ENCODE results near the gene KMO. TPM values are rescaled to one million over a fixed set of nuclear protein-coding genes. Genes with fewer than 3 reads are reported as not detected.

KMO gene
- total and polyA plus RNA-seq, 2 of the 4 experiments (the other 2 are of a cell fraction): not detected

GRCh38 chr1:241593186-241593585 is 61.0 kb downstream of the KMO start:
- TF ChIP-seq USF2 (IDR thresholded peaks at IDR 0.05; ENCODE audit: low read depth, low read length) (no peak), NFE2L2 (IDR thresholded peaks at IDR 0.05; ENCODE audit: low read depth, low read length) (peak; percentile 34; the same call in 1 of the 2 replicates)
- Histone ChIP-seq H3K36me3 (ENCODE audit: control insufficient read depth, insufficient read depth, low read length) (peaks cover 3% of the 10 kb centered on the region), H4K91ac (ENCODE audit: insufficient read depth, low read depth, low read length) (no peak overlapping the region), H2BK20ac (ENCODE audit: low read depth, low read length) (no peak overlapping the region), H3K4me1 (ENCODE audit: control insufficient read depth, insufficient read depth, low read length) (peaks cover 6% of the 10 kb centered on the region), H2BK120ac (ENCODE audit: low read depth, low read length) (no peak overlapping the region), H3K23ac (ENCODE audit: low read depth, low read length) (no peak overlapping the region), H2AK9ac (replicated peaks; ENCODE audit: low read depth, low read length, poor library complexity) (no peak overlapping the region), H4K8ac (ENCODE audit: low read depth in 2 of 2, low read length in 2 of 2) (no peak overlapping the region), H3K14ac (replicated peaks; ENCODE audit: low read depth, low read length) (no peak overlapping the region), H2BK15ac (ENCODE audit: low read depth, low read length) (no peak overlapping the region), H2BK5ac (ENCODE audit: low read depth, low read length, poor library complexity, severe bottlenecking) (no peak overlapping the region), H3K18ac (ENCODE audit: low read depth, low read length) (no peak overlapping the region), H3K9ac (ENCODE audit: low read depth, low read length) (no peak overlapping the region), H3K27ac (ENCODE audit: insufficient read depth, low read length) (no peak overlapping the region), H2AK5ac (ENCODE audit: low read depth, low read length) (no peak overlapping the region), H3K4ac (ENCODE audit: low read depth, low read length) (no peak overlapping the region), H2AFZ (replicated peaks; ENCODE audit: low read length, poor library complexity) (no peak overlapping the region), H3K9me1 (ENCODE audit: insufficient read depth, low read length) (no peaks in the 10 kb centered on the region), H3K79me1 (ENCODE audit: low read depth in 1 of 2, low read length in 2 of 2) (no peaks in the 10 kb centered on the region), H4K5ac (ENCODE audit: low read depth, low read length) (no peak overlapping the region), H4K20me1 (ENCODE audit: insufficient read depth, low read length) (no peaks in the 10 kb centered on the region), H3K4me2 (ENCODE audit: low read depth, low read length) (no peak overlapping the region), H3K9me3 (ENCODE audit: control insufficient read depth, insufficient read depth, low read length) (no peaks in the 10 kb centered on the region), H3K4me3 (ENCODE audit: insufficient read depth, low read depth, low read length) (no peak overlapping the region), H3K27me3 (ENCODE audit: control insufficient read depth, insufficient read depth, low read length) (no peaks in the 10 kb centered on the region), H3K56ac (ENCODE audit: extremely low read depth, insufficient read depth, low read length) (no peak overlapping the region)
- BruUV-seq (replicated peaks): no TSS peak
- ChIA-PET POLR2A (ENCODE audit: unreplicated experiment) (no interaction called here), CTCF (interaction anchor here (0.6 kb wide), 1 partner anchor 243 kb away, joined by 3 read pairs; no protein-coding TSS in a partner anchor)
- dilution Hi-C loops (cut with HindIII; ENCODE audit: low sequenced_read_pairs, unreplicated experiment) (no loop called here), intact Hi-C loops (cut with micrococcal nuclease) (no loop called here), in situ Hi-C loops (cut with MboI; ENCODE audit: low sequenced_read_pairs) (no loop called here)
- ATAC-seq (ENCODE audit: low read depth) (no peak), DNase-seq (peak; percentile 49)
- no CpG with 5 or more reads among the region's 1 CpG for WGBS, 2 experiments (ENCODE audit: extremely low coverage in 2 of 2, insufficient read length in 1 of 2)

Measured in IMR-90 (cell line).